Stimulated activated CD4-positive, alpha-beta T cell treated with anti-CD3 and anti-CD28 coated beads, Interleukin-1b, Interleukin-23, amount 100 ng/mL, for 48 hours (primary cell): Measurements from ENCODE around the gene TNFAIP8.

Source experiments
- DNase-seq: peaks from one replicate; pipeline ENCODE4 v3.0.0-alpha.2; 2020

Gene TNFAIP8

DNA sequence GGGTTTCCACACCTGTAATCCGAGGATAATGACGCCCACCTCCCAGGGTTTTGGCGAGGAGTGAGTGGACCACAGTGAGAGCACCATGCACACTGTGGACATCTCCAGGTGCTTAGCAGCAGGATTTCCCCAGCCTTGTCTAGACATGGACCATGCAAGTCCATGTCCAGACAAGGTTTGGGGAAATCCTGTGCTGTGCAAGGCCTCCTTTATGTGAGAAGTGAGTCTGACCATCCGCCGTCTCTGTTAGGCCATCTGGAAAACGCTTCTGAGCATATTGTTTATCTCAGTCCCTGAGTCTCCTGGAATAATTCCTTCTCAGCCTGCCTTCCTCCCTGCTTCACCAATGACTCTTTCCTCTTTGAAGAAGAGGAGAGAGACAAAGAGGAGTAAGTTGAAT lies 26.2 kb upstream of the TNFAIP8 start:
- DNase-seq, result no peak

DNA sequence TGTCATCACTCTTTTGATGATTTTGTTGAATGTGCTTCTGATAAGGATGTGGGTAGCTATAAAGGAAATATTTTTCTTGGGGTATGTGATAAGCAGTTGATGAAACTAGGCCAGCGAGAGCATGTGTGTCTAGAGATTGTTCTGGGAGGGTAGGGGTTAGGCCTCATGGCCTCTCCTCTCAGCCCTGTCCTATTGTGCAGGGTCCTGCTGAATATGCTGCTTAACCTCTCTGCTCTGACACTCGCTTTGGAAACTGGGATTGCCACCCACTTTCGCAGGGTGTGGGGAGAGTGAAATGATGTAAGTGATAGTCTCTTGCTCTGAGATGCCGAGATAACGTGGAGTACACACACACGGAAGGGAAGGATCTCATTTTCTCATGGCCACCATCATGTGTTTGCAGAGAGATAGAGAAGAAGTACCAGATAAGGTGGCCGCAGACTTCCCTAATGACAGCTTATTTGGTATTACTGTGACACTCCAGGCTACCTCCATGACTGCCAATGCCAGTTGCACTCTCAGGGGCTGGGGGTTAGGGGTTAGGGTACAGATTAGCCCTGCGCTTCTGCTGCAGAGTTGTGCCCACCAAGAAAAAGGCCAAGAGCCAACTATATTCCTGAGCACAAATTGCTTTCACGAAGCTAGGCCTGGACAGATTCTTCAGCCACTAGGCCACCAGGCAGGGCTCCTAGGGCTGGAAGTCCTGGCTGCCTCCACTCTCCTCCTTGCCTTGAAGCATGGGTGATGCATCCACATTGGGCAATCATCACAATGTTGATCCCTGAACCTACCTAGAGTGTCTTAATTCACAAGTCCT lies 25.2 kb upstream of the TNFAIP8 start:
- DNase-seq, result peak; percentile 62

DNA sequence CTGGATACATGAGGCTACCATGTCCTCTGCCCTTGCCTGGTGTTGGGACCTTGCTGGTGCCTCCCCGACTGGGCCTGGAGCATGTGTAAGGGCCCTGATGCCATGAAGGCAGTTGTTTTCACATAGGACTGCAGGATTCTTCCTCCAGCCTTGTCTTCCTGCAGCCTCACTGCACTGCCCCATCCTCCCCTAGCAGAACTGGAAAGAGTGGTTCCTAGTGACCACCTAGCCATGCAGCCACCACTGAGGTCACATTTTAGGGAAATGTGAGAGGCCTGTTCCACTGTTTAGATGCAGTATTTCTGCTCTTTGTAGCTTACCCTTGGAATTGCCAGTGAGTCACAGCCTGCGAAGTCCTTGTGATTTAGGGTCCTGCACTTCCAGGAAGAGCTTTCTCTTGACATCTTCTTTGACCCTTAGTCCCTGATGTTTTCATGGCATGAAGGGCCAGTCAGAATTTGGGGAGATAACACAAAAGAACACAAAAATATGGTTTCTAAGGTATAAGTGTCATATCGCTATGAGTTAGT lies 24.2 kb upstream of the TNFAIP8 start:
- DNase-seq, result no peak

DNA sequence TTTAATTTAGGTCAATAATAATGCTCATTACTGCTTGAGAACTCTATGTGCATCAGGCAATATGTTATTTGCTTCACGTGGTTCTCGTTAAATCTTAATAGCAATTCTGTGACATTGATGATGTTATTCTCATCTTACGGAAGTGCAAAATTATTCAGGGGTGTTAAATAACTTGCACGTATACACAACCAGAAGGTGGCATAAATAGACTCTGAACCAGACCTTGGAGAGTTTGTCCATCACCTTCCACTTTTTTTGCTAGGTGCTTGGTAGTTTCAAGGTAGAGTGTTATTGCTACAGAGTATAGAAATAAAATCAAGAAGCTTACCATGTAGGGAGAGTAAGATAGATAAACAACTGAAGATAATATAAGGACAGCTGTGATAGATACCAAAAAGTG lies 23.6 kb upstream of the TNFAIP8 start:
- DNase-seq, result no peak

DNA sequence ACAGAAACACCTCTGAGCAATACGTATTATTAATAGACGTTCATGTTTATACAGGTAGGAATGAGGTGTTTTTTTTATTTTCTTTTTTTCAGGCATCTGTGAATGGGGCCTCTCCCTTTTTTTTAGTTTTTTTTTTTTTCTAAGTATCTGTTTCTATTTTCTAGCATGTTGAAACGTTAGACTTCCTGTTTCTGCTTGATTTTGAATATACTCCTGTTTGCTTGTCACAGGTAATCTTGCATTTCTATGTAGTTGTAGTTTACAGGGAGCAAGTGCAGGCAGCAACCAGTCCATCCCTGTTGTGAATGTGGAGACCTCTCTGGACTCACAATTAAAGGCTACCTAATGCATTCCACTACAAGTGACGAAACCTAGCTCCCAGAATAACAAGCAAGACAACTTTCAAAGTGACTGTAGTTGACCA lies 22.8 kb upstream of the TNFAIP8 start:
- DNase-seq, result no peak

DNA sequence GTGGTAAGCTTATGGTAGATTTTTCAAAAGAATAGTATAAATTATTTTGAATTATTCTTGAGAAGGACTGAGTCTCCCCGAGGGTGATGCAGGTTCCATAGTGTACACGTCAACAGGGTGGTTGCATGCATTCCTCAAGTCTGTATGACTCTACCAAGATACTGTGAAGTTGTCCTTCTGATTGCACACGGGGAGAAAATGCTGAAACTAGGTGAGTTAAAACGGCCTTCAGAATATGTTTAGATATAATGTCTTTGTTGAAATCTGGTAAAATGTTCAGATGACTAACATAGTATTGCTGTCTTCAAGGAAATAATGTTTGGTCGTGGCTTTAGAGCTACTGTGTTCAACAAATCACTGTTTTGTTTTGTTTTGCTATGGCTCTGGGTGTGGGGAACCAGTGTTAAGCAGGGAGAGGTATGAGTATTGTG lies 22.4 kb upstream of the TNFAIP8 start:
- DNase-seq, result peak; percentile 50

DNA sequence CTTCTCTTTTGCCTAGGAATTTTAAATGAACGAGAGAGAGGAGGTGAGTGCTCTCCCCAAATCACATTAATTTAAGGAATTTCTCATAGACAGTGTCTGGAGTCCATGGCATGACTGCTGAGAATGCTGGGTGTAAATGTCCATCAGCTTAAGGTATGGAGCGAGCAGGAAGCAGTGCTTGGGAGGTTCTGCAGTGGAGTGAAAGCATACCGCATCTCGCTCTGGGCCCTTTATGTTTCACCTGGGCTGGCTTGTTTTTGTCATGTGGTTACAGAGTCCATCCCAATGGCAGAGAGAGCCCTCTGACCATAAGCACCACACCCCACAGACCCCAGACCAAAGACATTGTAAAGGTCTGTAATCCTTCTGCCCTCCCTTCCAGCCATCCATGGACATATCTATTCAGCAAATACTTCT lies 20.6 kb upstream of the TNFAIP8 start:
- DNase-seq, result no peak

DNA sequence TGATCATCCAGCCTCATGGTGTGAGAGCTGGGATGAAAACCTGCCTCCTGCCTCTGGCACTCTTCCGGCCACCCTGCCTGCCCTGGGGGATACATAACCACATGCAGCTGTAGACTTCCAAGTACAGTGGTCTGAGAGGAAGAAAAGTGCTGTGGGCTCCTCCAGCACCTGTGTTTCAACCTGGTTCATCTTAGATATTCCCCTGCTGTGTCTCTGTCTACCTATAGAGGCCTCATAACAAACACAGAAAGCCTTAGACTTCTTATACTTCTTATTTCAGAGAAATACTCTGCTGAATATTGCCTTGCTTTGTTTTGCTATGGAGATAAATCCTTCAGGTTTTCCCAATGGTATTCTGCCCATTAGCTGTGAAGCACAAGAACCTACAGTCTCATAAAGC lies 19.6 kb upstream of the TNFAIP8 start:
- no peak for DNase-seq

DNA sequence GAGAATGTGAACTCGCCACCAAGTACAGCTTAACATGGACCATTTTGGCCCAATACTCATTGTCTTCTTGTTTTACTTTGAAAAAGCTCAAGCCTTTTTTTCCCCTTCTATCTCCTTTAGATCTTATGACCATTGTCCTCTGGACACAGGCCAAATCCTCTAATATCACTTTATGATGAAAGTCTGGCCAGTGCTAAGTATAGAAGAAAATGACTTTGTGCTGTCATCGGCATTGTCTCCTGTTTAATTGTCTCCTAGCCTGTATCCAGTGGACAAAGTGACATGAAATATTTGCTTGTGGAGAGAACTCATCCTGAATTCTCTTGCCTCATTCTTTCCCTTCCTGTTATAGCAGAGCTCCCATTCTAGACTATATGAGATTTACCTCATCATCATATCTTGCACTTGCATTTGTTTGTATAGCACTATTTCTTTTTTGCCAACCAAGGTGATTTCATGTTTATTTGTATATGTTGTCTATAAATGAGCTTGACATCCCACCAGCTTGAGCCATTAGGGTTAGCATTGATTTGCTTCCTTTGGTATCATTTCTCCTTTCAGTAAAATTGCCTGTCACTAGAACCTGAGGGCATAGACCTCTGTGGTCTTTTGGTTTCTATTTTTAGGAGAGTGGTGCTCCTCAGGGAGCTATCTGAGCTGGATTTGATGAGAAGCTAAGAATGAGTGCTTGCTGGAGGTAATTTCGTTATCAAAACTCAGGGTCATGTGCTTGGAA lies 18.8 kb upstream of the TNFAIP8 start:
- no peak for DNase-seq

DNA sequence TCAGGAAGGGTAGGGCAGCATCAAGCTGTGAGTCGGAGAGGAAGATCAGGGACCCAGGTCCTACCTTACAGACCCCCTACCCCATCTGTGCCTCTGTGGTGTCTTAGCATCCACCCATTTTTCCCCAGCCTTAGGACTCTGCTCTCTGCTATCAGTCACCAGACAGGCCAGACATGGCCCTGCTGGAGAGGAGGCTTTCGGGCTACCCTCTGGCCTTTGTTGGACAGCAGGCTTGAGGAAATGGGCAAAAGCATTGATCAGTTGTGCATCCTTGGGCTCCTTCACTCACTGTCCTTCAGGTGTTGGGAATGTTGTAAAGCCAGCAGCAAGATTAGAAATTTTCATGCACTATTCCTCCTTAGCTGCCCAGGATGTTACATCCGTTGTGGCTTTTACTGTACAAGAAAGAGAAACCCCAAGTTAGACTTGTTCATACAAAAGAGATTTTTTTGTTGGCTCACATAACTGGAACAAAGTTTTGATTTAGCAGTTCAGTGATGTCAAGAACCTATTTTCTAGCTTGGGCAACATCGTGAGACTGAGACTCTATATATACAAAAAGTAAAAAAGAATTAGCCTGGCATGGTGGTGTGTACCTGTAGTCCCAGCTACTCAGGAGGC lies 17.4 kb upstream of the TNFAIP8 start:
- DNase-seq, result no peak

DNA sequence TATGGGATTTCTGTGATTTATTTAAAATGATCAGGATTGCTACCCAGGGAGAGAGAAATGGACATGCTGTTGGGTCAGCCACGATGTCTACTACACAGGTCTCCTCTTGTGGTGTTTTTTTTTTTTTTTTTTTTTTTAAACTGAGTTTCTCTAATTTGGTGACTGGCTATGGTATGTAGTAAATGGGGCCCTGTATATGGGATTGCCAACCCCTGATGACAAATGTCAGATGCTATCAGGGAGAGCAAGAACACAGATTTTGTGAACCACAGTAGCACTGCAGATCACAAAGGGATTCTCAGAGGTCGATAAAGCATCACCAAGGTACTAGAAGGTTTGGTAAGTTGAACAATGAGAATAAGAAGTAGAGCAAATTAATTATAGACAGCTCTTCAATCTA lies 16.5 kb upstream of the TNFAIP8 start:
- DNase-seq, result no peak

DNA sequence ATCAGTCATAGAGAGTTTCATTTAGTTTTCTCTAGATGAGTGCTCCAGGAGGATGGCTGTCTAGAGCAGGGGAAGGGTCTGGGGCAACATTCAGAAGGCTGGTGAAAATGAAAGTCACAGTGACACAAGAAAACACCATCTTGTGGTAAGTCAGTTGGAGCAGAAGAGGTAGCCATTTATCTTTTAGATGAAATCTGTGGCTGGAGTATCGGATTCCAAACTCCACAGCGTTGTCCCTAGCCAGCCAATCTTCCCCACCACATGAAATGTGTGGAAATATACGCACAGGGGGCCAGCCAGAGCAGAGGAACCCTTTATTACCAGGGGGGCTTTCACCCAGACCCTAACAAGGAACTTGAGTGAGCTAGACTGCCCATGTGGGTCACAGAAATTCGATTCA lies 15.9 kb upstream of the TNFAIP8 start:
- peak; percentile 46 for DNase-seq

DNA sequence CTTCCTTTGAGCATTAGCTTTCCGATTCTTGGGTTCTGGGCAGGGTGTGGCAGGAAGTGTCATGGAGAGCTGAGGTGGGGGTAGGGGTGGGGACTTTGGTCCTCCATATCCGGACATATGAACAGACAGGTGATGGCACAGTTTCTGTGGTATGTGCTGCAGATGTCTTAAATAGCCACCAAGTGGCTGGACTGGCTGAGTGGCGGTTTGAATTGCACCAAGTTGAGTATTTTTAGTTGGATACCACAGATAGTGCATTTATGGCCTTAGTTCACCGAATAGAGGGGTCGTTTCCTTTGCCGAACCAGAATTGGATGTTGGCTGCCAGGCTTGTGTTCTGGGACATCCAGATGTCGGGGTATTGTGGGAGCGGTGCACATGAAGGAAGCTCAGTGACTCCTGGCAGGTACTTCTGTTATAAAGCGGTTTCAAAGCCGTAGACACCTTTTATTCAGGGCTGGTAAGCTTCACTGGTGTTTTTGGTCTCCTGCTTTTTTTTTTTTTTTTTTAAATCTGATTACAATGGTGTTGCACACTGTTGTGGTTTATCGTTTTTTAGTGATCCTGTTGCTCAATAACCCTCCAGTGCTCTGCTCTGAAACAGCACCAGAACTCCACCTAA lies 15.1 kb upstream of the TNFAIP8 start:
- DNase-seq, result peak; percentile 56

DNA sequence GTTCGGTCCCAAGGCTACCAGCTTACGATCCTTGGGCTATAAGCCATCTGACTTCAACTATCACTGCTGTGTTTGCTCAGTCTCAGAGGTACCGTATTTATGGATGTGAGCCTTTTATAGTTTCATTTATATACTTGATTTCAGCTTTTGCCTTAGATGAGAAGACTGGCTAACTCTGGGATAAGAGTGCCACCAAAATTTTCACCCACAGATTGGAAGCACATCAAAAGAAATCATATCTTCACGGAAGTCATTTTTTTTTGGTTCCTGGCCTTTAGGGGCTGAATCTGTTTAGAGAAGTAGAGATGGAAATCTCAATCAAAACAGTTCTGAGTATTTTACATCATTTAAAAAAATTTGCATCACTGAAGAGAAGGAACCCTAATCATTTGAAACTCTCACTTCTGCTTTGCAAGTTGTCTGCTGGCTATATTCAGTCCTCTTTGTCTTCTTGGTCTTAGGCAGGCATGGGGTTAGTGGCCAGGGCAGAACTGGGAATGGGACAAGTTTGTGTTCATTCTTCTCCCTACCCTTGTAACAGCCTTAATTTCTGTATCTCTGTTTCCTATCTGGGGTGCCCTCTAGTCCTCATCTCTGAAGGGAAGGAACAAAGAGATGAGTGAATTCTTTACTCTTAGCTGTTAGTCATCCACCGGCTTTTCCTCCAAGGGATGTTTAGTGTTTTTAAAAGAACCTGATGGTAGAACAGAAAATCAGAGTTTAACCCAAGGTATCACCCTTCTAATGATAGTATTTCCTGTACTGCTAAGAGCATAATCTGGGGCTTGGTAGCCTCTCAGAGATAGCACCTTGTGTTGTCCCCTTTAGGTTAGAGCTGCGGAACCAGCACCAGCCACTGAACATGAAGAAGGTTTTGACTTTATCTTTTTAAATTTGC lies 14.1 kb upstream of the TNFAIP8 start:
- DNase-seq, result no peak

DNA sequence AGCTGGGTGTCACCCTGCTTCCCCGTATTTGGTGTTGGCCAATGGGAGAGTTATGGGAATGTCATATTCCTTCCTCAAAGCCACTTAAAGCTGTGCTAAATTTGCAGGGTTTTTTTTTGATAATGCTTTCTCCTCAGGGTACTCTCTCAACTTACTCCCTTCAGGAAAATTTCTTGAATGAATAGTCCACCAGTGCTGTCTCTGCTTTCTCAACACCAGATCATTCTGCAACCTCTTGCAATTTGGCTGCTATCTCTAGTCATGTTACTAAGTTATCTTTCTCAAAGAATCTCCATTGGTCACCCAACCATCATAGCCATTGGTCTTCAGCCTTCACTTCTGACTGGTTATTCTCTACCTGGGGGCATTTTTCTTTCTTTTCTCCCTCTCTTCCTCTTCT lies 13.4 kb upstream of the TNFAIP8 start:
- DNase-seq, result no peak

DNA sequence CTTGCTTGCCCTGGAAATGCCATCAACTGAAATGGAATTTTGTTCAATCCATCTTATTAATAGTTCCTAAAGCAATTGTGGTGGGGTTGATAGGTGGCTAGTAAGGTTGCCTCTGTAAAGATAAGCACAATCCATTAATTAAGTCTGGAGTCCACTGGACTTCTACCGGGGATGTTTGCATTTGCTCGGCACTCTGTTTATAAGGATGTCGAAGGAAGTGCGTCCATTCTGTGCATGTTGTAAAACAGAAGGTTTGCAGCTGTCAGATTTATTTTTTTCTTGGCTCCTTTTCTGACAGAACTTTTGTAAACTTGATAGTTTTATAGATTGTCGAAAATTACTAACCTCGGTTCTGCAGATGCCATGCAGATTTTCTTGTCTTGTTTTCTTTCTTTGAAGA lies 12.8 kb upstream of the TNFAIP8 start:
- DNase-seq, result no peak

DNA sequence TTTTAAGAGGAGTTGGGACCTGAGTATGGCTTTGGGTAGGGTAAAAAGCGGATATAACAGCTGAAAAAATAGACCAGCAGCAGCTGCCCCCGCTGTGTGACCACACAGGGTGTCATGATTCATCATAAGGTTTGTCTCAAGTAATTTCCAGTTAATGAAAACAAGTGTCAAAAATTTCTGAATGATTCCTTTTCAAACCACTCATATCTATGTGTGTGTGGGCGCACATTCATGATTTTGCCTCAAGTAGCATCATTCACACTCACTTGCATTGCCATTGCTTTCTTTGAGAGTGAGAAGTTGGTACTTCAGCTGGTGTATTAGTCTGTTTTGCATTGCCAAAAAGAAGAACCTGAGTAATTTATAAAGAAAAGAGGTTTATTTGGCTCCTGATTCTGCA lies 12.1 kb upstream of the TNFAIP8 start:
- peak; percentile 75 for DNase-seq

DNA sequence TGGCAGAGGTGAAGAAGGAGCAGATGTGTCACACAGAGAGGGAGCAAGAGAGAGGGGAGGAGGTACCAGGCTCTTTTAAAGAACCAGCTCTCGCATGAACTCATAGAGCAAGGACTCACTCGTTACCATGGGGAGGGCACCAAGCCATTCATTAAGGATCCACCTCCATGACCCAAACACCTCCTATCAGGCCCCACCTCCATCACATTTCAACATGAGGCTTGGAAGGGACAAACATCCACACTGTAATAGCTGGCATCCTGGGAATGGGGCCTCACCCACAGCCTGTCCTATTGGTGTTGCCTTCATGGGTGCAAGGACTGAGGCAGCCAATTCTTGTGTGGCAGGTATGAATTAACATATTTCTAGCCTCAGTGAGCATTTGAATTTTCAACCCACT lies 11.6 kb upstream of the TNFAIP8 start:
- no peak for DNase-seq

DNA sequence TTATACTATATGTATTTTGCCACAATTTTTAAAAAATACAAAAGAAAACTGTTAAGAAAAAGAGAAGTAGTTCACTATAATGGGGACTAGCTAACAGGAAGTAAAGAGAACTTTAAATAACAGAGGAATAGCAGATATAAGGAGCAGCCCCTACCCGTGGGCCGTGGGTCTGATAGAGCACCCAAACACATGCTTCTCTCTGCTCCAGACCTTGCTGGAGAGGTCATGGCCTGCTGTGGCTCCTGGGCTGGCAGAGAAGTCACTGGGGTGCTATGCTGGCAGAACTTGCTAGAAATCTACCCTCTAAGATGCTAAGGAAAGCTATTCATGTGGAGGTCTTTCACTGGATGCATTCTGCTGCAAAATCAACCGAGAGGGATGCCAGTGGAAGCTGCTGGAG lies 10.0 kb upstream of the TNFAIP8 start:
- DNase-seq, result no peak

DNA sequence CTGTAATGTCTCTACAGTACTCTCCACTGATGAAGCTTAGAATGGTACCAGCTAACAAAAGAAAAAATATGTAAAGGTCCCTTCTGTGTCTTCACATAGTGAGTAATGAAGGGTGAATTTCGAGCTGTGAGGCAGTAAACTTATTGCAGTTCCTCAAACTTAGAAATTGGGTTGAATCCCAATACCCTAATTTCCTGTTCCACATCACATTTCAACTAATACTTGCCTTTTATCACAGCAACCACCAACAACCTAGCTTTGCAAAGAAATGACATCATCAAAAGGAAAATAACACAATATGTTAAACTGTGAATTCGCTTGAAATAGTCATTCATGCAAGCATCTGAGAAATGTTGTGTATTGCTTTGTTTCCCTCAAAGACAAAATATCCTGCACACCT lies 9.4 kb upstream of the TNFAIP8 start:
- no peak for DNase-seq

DNA sequence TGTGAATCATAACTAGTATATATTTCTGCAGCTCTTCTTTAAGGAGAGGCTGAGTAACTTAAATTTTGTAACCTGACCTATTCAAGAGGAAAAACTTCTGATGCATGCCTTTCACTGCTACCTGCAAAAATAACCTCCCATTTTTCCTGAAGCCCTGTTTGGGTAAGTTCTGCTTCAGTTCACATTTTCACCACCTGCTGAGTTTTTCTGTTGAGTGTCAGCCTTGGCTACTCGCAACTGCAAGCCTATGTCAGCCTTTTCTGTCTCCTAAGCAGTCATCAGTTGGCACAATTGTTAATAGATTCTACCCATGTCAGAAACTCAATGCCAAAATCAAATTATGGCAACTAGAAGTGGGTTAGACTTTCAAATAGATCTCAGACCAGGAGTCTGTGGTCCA lies 8.2 kb upstream of the TNFAIP8 start:
- DNase-seq, result no peak

DNA sequence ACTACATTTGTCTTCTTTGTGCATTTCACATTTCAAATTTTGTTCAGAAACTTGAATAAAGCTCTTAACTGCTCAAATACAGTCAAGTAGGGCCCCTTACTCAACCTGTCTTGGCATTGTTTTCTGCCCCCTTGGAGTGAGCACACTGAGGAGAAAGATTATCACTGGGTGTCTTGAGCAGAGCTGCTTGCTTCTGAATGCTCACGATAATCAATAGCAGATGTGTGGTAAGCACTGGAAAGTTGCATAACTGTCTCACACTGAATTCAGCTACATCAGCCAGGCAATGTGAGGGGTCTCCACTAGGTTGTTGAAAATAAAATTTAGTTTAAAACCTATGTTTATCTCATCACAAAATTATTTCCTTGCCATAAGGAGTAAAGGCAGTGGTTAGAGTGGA lies 7.8 kb upstream of the TNFAIP8 start:
- no peak for DNase-seq
